ENCODE measurements around the gene MRC2.

DNA sequence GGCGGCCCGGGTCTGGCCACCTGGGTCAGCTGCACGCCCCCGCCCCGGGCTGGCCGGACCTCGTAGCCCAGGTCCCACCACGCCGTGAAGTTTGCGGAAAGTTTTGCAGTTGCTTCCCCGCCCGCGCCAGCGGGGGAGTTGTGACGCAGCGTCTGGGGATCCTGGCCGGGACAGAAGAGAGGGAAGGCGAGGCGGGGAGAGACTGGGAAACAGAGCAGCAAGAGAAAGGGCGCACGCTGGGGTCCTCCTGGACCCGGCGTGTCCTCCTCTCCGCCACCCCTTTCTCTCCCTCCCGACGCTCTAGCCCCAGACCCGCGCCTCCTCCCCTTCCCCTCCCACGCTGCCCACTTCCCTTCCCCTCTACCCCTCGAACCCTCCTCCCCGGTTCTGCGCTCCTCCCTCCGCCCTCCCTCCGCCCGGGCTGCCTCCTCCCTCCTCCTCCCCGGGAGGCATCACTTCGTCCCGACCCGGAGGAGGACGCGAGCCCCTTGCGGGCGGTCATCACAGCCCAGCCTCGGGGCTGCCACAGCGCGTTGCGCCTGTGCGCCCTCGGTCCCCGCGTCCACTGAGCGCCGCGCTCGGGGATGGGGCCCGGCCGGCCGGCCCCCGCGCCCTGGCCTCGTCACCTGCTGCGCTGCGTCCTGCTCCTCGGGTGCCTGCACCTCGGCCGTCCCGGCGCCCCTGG lies at the start of gene MRC2:
- TF ChIP-seq CTCF (conservative IDR thresholded peaks at IDR 0.05; ENCODE audit: low read length) (no peak), EZH2phosphoT487 (IDR thresholded peaks at IDR 0.05; ENCODE audit: borderline replicate concordance) (no peak)

Measured in Loucy (cell line).